GM08714 (cell line): ENCODE results near the gene OSBPL1A.

Experiments used
- H3K4me3 ChIP-seq: fragments of 200-500 bp; sonication (Bioruptor generic); 2 replicates; pipeline ENCODE4 v1.5.1; 2014; ENCODE audit warnings: mild to moderate bottlenecking, low read length, inconsistent platforms
- ZNF274 ChIP-seq: IDR thresholded peaks from 2 replicates; pipeline ENCODE4 v1.6.1; 2012; ENCODE audit warnings: mild to moderate bottlenecking, low read depth, low read length

Gene OSBPL1A

GRCh38 chr18:24219561-24220317, 177.9 kb downstream of the OSBPL1A start:
- no peak overlapping the region for H3K4me3 ChIP-seq
- TF ChIP-seq ZNF274, result no peak

- TF ChIP-seq ZNF274, result no peak
- H3K4me3 ChIP-seq, result no peak overlapping the region
Measured at GRCh38 chr18:24214913-24215312, 182.7 kb downstream of the OSBPL1A start.

- H3K4me3 ChIP-seq, result no peak overlapping the region
- no peak for TF ChIP-seq ZNF274
Measured at GRCh38 chr18:24214144-24214543, 183.5 kb downstream of the OSBPL1A start.

GRCh38 chr18:24212939-24213338, 184.7 kb downstream of the OSBPL1A start:
- no peak for TF ChIP-seq ZNF274
- no peak overlapping the region for H3K4me3 ChIP-seq

- H3K4me3 ChIP-seq, result no peak overlapping the region
- no peak for TF ChIP-seq ZNF274
Measured at GRCh38 chr18:24209558-24209957, 188.1 kb downstream of the OSBPL1A start.

GRCh38 chr18:24208270-24209035, 189.2 kb downstream of the OSBPL1A start:
- H3K4me3 ChIP-seq, result no peak overlapping the region
- TF ChIP-seq ZNF274, result no peak

- no peak for TF ChIP-seq ZNF274
- no peak overlapping the region for H3K4me3 ChIP-seq
Measured at GRCh38 chr18:24204904-24205303, 192.7 kb downstream of the OSBPL1A start.

GRCh38 chr18:24201699-24202687, 195.6 kb downstream of the OSBPL1A start:
- no peak for TF ChIP-seq ZNF274
- H3K4me3 ChIP-seq, result no peak overlapping the region

GRCh38 chr18:24200494-24201290, 196.9 kb downstream of the OSBPL1A start:
- H3K4me3 ChIP-seq, result no peak overlapping the region
- no peak for TF ChIP-seq ZNF274

- TF ChIP-seq ZNF274, result no peak
- H3K4me3 ChIP-seq, result no peak overlapping the region
Measured at GRCh38 chr18:24199372-24199962, 198.2 kb downstream of the OSBPL1A start.

GRCh38 chr18:24198461-24198860, 199.2 kb downstream of the OSBPL1A start:
- H3K4me3 ChIP-seq, result no peak overlapping the region
- no peak for TF ChIP-seq ZNF274

- no peak overlapping the region for H3K4me3 ChIP-seq
- no peak for TF ChIP-seq ZNF274
Measured at GRCh38 chr18:24197412-24197811, 200.2 kb downstream of the OSBPL1A start.

- no peak overlapping the region for H3K4me3 ChIP-seq
- no peak for TF ChIP-seq ZNF274
Measured at GRCh38 chr18:24196764-24197163, 200.9 kb downstream of the OSBPL1A start.
